ENCODE measurements around the gene FRY.

The FRY gene

GRCh38 chr13:32254916-32255723, 223.5 kb downstream of the FRY start:
- no peak for DNase-seq (ENCODE audit: low read depth in 1 of 2, low spot score in 1 of 2)

GRCh38 chr13:32255724-32256109, 224.1 kb downstream of the FRY start:
- no peak for DNase-seq (ENCODE audit: low read depth in 1 of 2, low spot score in 1 of 2)

- DNase-seq (ENCODE audit: low read depth in 1 of 2, low spot score in 1 of 2): no peak
Measured at GRCh38 chr13:32256243-32256642, 224.7 kb downstream of the FRY start.

GRCh38 chr13:32257649-32258048, 226.1 kb downstream of the FRY start:
- no peak for DNase-seq (ENCODE audit: low read depth in 1 of 2, low spot score in 1 of 2)

- DNase-seq (ENCODE audit: low read depth in 1 of 2, low spot score in 1 of 2): no peak
Measured at GRCh38 chr13:32259116-32259515, 227.5 kb downstream of the FRY start.

GRCh38 chr13:32261567-32261966, 230.0 kb downstream of the FRY start:
- DNase-seq (ENCODE audit: low read depth in 1 of 2, low spot score in 1 of 2): no peak

GRCh38 chr13:32262165-32262564, 230.6 kb downstream of the FRY start:
- DNase-seq (ENCODE audit: low read depth in 1 of 2, low spot score in 1 of 2): no peak

- no peak for DNase-seq (ENCODE audit: low read depth in 1 of 2, low spot score in 1 of 2)
Measured at GRCh38 chr13:32262619-32263018, 231.0 kb downstream of the FRY start.

- DNase-seq (ENCODE audit: low read depth in 1 of 2, low spot score in 1 of 2): no peak
Measured at GRCh38 chr13:32264407-32264806, 232.8 kb downstream of the FRY start.

- DNase-seq (ENCODE audit: low read depth in 1 of 2, low spot score in 1 of 2): no peak
Measured at GRCh38 chr13:32265726-32266125, 234.2 kb downstream of the FRY start.

GRCh38 chr13:32266130-32266529, 234.6 kb downstream of the FRY start:
- DNase-seq (ENCODE audit: low read depth in 1 of 2, low spot score in 1 of 2): no peak

- peak; percentile 11 to 25 for DNase-seq (ENCODE audit: low read depth in 1 of 2, low spot score in 1 of 2)
Measured at GRCh38 chr13:32267836-32268439, 236.4 kb downstream of the FRY start.

- DNase-seq (ENCODE audit: low read depth in 1 of 2, low spot score in 1 of 2): no peak
Measured at GRCh38 chr13:32272021-32272683, 240.6 kb downstream of the FRY start.

- no peak for DNase-seq (ENCODE audit: low read depth in 1 of 2, low spot score in 1 of 2)
Measured at GRCh38 chr13:32277839-32278238, 246.3 kb downstream of the FRY start.

- no peak for DNase-seq (ENCODE audit: low read depth in 1 of 2, low spot score in 1 of 2)
Measured at GRCh38 chr13:32278426-32278825, 246.9 kb downstream of the FRY start.

- no peak for DNase-seq (ENCODE audit: low read depth in 1 of 2, low spot score in 1 of 2)
Measured at GRCh38 chr13:32281096-32281495, 249.5 kb downstream of the FRY start.

GRCh38 chr13:32282096-32282711, 250.6 kb downstream of the FRY start:
- no peak for DNase-seq (ENCODE audit: low read depth in 1 of 2, low spot score in 1 of 2)

GRCh38 chr13:32284927-32285632, 253.5 kb downstream of the FRY start:
- DNase-seq (ENCODE audit: low read depth in 1 of 2, low spot score in 1 of 2): no peak

GRCh38 chr13:32285633-32285965, 254.0 kb downstream of the FRY start:
- DNase-seq (ENCODE audit: low read depth in 1 of 2, low spot score in 1 of 2): no peak

GRCh38 chr13:32297206-32297605, 265.6 kb downstream of the FRY start:
- DNase-seq (ENCODE audit: low read depth in 1 of 2, low spot score in 1 of 2): no peak

- no peak for DNase-seq (ENCODE audit: low read depth in 1 of 2, low spot score in 1 of 2)
Measured at GRCh38 chr13:32298695-32299094, 267.1 kb downstream of the FRY start.

All from activated T-helper 1 cell treated with anti-CD3 and anti-CD28 coated beads, Interleukin-2, amount 50 U/mL, for 16 hours (primary cell).